SK-N-SH treated with all-trans-retinoic acid at 6 μM for 48 hours (cell line): ENCODE measurements around the gene BLNK.

Experiments
- ATAC-seq: fragments of 200-7000 bp; cut with Tn5 transposase; 3 replicates; pipeline ENCODE4 v1.9.1; 2020; ENCODE audit warnings: mild to moderate bottlenecking, moderate library complexity
- BACH2 ChIP-seq: fragments of 250-450 bp; sonication (Bioruptor Pico); IDR thresholded peaks from 2 replicates; pipeline ENCODE4 v1.9.0; 2021; ENCODE audit warnings: mild to moderate bottlenecking, borderline replicate concordance
- CSDC2 ChIP-seq: fragments of 250-450 bp; sonication (Bioruptor Pico); IDR thresholded peaks from 2 replicates; pipeline ENCODE4 v1.5.0; 2020; ENCODE audit warnings: mild to moderate bottlenecking, moderate library complexity
- CSRNP3 ChIP-seq: fragments of 250-450 bp; sonication (Bioruptor Pico); IDR thresholded peaks from 2 replicates; pipeline ENCODE4 v1.5.1; 2021; ENCODE audit warnings: mild to moderate bottlenecking, moderate library complexity
- ESRRG ChIP-seq: fragments of 250-450 bp; sonication (Bioruptor Pico); IDR thresholded peaks from 2 replicates; pipeline ENCODE4 v1.6.1; 2021; ENCODE audit warnings: mild to moderate bottlenecking
- GLIS3 ChIP-seq: fragments of 250-450 bp; sonication (Bioruptor Pico); IDR thresholded peaks from 2 replicates; pipeline ENCODE4 v1.5.0; 2020; ENCODE audit warnings: mild to moderate bottlenecking, moderate library complexity
- ISL1 ChIP-seq: fragments of 250-450 bp; sonication (Bioruptor Pico); IDR thresholded peaks from 2 replicates; pipeline ENCODE4 v2.1.2; 2022; ENCODE audit warnings: mild to moderate bottlenecking, moderate library complexity
- OSR1 ChIP-seq: fragments of 250-450 bp; sonication (Bioruptor Pico); IDR thresholded peaks from 2 replicates; pipeline ENCODE4 v1.8.0; 2022; ENCODE audit warnings: moderate library complexity, mild to moderate bottlenecking, inconsistent platforms
- PATZ1 ChIP-seq: fragments of 250-450 bp; sonication (Bioruptor Pico); IDR thresholded peaks from 2 replicates; pipeline ENCODE4 v1.8.0; 2020; ENCODE audit warnings: mild to moderate bottlenecking, moderate library complexity, borderline replicate concordance
- PPARA ChIP-seq: fragments of 250-450 bp; sonication (Bioruptor Pico); IDR thresholded peaks from 2 replicates; pipeline ENCODE4 v1.5.0; 2020; ENCODE audit warnings: mild to moderate bottlenecking, borderline replicate concordance
- RARB ChIP-seq: fragments of 250-450 bp; sonication (Bioruptor Pico); IDR thresholded peaks from 2 replicates; pipeline ENCODE4 v1.8.0; 2021; ENCODE audit warnings: mild to moderate bottlenecking, moderate library complexity
- SNAI2 ChIP-seq: fragments of 250-450 bp; sonication (Bioruptor Pico); IDR thresholded peaks from 2 replicates; pipeline ENCODE4 v1.5.0; 2020; ENCODE audit warnings: mild to moderate bottlenecking, moderate library complexity
- TCF4 ChIP-seq: fragments of 250-450 bp; sonication (Bioruptor Pico); IDR thresholded peaks from 2 replicates; pipeline ENCODE4 v1.8.0; 2021; ENCODE audit warnings: mild to moderate bottlenecking, moderate library complexity, borderline replicate concordance
- TSHZ2 ChIP-seq: fragments of 250-450 bp; sonication (Bioruptor Pico); IDR thresholded peaks from 2 replicates; pipeline ENCODE4 v1.5.0; 2020; ENCODE audit warnings: mild to moderate bottlenecking, moderate library complexity
- ZC3H10 ChIP-seq: fragments of 250-450 bp; sonication (Bioruptor Pico); IDR thresholded peaks from 2 replicates; pipeline ENCODE4 v1.5.1; 2021; ENCODE audit warnings: mild to moderate bottlenecking, moderate library complexity
- ZFP3 ChIP-seq: fragments of 250-450 bp; sonication (Bioruptor Pico); IDR thresholded peaks from 2 replicates; pipeline ENCODE4 v1.5.0; 2020; ENCODE audit warnings: mild to moderate bottlenecking, moderate library complexity
- ZFP30 ChIP-seq: fragments of 450-650 bp; formaldehyde crosslinking; IDR thresholded peaks from 2 replicates; pipeline ENCODE4 v1.5.0; 2022; ENCODE audit warnings: mild to moderate bottlenecking, moderate library complexity
- ZNF565 ChIP-seq: fragments of 450-650 bp; formaldehyde crosslinking; conservative IDR thresholded peaks from 2 replicates; pipeline ENCODE4 v1.5.0; 2020; ENCODE audit warnings: low read depth, mild to moderate bottlenecking, moderate library complexity
- ZNF70 ChIP-seq: fragments of 450-650 bp; formaldehyde crosslinking; IDR thresholded peaks from 2 replicates; pipeline ENCODE4 v1.5.0; 2020; ENCODE audit warnings: mild to moderate bottlenecking, moderate library complexity
- ZNF8 ChIP-seq: fragments of 450-650 bp; formaldehyde crosslinking; IDR thresholded peaks from 2 replicates; pipeline ENCODE4 v1.5.0; 2020; ENCODE audit warnings: mild to moderate bottlenecking, moderate library complexity
- TF ChIP-seq, protein P1 (sequence below): fragments of 250-450 bp; sonication (Bioruptor Pico); IDR thresholded peaks from 2 replicates; pipeline ENCODE4 v1.8.0; 2021; ENCODE audit warnings: low read depth, mild to moderate bottlenecking, moderate library complexity, borderline replicate concordance
- TF ChIP-seq, protein P2 (sequence below): fragments of 250-450 bp; sonication (Bioruptor Pico); IDR thresholded peaks from 2 replicates; pipeline ENCODE4 v1.5.1; 2020; ENCODE audit warnings: low read depth, mild to moderate bottlenecking, moderate library complexity

The BLNK gene

DNA sequence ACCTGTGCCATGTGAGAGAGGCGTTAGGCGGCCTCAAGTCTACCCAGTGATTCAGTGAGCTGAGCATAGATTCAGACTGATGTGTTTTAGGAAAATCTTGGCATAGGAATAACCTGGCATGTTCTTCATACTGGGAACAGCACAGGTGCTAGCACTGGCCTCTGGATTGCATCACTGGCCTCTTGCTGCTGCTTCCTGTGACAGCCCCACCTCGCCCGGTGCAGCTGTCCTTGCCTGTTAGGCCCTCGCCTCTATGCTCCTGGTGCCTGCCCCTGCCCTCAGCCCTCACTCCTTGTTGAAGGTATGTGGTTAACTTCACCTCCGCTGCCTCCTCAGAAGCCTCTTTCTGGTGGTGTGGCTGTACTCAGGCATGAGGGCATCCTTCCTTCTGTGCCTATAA lies 46.2 kb downstream of the BLNK start:
- TF ChIP-seq ZNF8 (CRISPR knock-in tag) (no peak), RARB (CRISPR knock-in tag) (no peak), PATZ1 (no peak)
- TF ChIP-seq, all 23 proteins: peak for 0
- ATAC-seq, result no peak

DNA sequence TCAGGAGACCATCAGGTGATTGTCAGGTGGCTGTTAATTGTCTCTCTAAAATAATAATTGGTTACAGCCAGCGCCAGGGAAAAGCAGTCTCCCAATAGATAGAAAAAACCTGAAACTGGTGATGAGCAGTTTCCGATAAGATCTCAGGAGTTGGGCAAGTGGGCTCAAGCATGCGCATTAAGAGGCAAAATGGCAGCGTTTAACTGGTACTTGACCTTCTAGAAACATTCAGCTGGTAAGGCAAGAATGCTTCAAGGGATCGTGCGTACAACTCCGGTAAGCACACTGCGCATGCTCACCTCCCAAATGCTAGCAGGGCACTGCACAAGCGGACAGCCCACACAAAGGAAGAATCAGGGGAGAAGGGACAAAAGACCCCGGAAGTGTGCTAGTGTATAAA lies 48.5 kb downstream of the BLNK start:
- TF ChIP-seq ISL1 (no peak), CSDC2 (no peak), ZFP3 (CRISPR knock-in tag) (no peak), PPARA (CRISPR knock-in tag) (no peak), OSR1 (CRISPR knock-in tag) (no peak), PATZ1 (no peak), ZFP30 (CRISPR knock-in tag) (no peak), CSRNP3 (no peak), ZC3H10 (no peak), BACH2 (no peak), ESRRG (CRISPR knock-in tag) (no peak), SNAI2 (CRISPR knock-in tag) (no peak)
- TF ChIP-seq, all 23 proteins: peak for 0
- no peak for ATAC-seq

DNA sequence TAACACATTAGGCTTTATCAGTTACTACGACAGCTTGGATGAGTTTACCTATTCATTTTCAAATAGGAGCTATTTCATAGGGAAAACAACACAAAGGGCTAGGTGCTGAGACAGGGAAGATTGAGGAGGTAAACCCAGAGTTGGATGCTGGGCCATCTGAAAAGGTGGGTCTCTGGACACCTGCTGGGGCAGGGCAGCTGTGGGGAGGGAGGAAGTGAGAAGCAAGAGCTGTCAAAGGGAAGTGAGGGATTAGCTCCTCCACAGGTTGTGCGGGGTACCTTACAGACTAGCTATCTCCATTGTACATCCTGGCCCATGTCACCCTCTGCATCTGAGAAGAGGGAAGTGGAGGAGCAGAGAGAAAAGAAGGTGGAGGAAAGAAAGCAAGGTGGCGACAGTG lies 48.9 kb downstream of the BLNK start:
- no peak for ATAC-seq
- no peak for TF ChIP-seq SNAI2 (CRISPR knock-in tag)
- no peak for TF ChIP-seq PPARA (CRISPR knock-in tag)
- TF ChIP-seq, protein P1, sequence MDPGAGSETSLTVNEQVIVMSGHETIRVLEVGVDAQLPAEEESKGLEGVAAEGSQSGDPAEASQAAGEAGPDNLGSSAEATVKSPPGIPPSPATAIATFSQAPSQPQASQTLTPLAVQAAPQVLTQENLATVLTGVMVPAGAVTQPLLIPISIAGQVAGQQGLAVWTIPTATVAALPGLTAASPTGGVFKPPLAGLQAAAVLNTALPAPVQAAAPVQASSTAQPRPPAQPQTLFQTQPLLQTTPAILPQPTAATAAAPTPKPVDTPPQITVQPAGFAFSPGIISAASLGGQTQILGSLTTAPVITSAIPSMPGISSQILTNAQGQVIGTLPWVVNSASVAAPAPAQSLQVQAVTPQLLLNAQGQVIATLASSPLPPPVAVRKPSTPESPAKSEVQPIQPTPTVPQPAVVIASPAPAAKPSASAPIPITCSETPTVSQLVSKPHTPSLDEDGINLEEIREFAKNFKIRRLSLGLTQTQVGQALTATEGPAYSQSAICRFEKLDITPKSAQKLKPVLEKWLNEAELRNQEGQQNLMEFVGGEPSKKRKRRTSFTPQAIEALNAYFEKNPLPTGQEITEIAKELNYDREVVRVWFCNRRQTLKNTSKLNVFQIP, result no peak
- TF ChIP-seq GLIS3 (CRISPR knock-in tag), result no peak
- no peak for TF ChIP-seq CSRNP3

DNA sequence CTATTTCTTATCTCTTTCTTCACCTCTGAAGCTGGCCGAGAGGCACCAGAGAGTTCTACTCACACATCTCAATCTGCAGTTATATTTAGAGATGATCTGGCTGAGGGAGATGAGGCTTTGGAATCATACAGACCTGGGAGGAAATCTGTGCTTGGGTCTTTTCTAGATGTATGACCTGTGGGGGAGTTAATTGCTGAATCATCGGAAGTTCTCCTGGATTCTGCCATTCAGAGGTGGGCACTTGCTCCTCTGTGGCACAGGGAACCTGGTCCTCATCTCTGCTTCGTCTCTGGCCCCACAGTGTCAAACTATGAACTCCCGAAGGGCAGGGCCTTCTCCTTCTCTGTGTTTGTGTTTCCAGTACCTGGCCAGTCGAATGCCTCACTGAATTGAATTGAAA lies 52.5 kb downstream of the BLNK start:
- ATAC-seq, result no peak
- no peak for TF ChIP-seq ZNF70 (CRISPR knock-in tag)
- TF ChIP-seq ESRRG (CRISPR knock-in tag), result no peak
- TF ChIP-seq TSHZ2 (CRISPR knock-in tag), result no peak
- TF ChIP-seq, protein P1, result no peak
- no peak for TF ChIP-seq ZNF565
- no peak for TF ChIP-seq SNAI2 (CRISPR knock-in tag)
- TF ChIP-seq RARB (CRISPR knock-in tag), result no peak
- no peak for TF ChIP-seq CSRNP3
- no peak for TF ChIP-seq ZFP30 (CRISPR knock-in tag)
- no peak for TF ChIP-seq PPARA (CRISPR knock-in tag)
- TF ChIP-seq ZFP3 (CRISPR knock-in tag), result no peak
- no peak for TF ChIP-seq TCF4 (CRISPR knock-in tag)
- TF ChIP-seq BACH2, result no peak
- TF ChIP-seq, protein P2, sequence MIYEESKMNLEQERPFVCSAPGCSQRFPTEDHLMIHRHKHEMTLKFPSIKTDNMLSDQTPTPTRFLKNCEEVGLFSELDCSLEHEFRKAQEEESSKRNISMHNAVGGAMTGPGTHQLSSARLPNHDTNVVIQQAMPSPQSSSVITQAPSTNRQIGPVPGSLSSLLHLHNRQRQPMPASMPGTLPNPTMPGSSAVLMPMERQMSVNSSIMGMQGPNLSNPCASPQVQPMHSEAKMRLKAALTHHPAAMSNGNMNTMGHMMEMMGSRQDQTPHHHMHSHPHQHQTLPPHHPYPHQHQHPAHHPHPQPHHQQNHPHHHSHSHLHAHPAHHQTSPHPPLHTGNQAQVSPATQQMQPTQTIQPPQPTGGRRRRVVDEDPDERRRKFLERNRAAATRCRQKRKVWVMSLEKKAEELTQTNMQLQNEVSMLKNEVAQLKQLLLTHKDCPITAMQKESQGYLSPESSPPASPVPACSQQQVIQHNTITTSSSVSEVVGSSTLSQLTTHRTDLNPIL (CRISPR knock-in tag), result no peak
